Prostate gland (tissue), 2 donors: ENCODE data around the gene GBP7.

Experiments
- POLR2A ChIP-seq: fragments of 450-650 bp; IDR thresholded peaks from one replicate; pipeline ENCODE4 v1.6.1; 2016; ENCODE audit warnings: antibody characterized with exemption, mild to moderate bottlenecking
- POLR2AphosphoS5 ChIP-seq: sonication (generic); formaldehyde crosslinking; IDR thresholded peaks from one replicate; pipeline ENCODE4 v1.6.1; 2017; ENCODE audit warnings: antibody characterized with exemption
- TF ChIP-seq, protein P1 (sequence below), 4 experiments: fragments of 200-600 bp in 2 of 4; fragments of 450-650 bp in 2 of 4; sonication (generic) in 2 of 4; IDR thresholded peaks; 1 replicate in 3 of 4; 2 replicates in 1 of 4; pipeline ENCODE4 v1.5.1; 2016 to 2019; ENCODE audit warnings: antibody characterized with exemption in 4 of 4, mild to moderate bottlenecking in 2 of 4, moderate library complexity in 2 of 4

DNA sequence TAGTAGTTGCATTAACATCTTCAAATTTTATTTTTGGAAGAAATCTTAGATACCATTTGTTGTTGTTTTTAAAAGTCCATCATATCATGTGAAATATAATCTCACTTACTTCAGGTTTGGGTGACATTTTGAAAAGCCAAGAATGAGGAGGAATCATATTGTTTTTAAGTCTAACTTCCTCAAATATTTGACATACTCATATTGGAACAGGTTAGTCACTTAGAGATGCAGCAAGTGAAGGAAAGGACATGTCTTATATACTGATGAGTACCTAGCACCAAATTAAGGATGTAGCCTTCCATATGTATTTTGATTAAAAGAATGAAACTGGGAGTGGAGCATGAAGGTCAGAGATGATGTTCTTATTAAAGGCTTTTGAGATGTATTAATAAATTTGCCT lies 73.8 kb downstream of the GBP7 start:
- TF ChIP-seq, protein P1, sequence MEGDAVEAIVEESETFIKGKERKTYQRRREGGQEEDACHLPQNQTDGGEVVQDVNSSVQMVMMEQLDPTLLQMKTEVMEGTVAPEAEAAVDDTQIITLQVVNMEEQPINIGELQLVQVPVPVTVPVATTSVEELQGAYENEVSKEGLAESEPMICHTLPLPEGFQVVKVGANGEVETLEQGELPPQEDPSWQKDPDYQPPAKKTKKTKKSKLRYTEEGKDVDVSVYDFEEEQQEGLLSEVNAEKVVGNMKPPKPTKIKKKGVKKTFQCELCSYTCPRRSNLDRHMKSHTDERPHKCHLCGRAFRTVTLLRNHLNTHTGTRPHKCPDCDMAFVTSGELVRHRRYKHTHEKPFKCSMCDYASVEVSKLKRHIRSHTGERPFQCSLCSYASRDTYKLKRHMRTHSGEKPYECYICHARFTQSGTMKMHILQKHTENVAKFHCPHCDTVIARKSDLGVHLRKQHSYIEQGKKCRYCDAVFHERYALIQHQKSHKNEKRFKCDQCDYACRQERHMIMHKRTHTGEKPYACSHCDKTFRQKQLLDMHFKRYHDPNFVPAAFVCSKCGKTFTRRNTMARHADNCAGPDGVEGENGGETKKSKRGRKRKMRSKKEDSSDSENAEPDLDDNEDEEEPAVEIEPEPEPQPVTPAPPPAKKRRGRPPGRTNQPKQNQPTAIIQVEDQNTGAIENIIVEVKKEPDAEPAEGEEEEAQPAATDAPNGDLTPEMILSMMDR (IDR thresholded peaks at IDR 0.05) = no peak
- TF ChIP-seq POLR2A (no peak), POLR2AphosphoS5 (no peak)
